IPS-20b (cell line): ENCODE data around the gene ADI1.
A peak's percentile ranks its signal among the peaks of the same experiment; 100 is the strongest.

Source experiments
- H3K27ac ChIP-seq: one replicate; pipeline ENCODE4 v1.5.1; 2013; ENCODE audit warnings: low read length
- H3K27me3 ChIP-seq: 2 replicates; pipeline ENCODE4 v1.6.1; 2013; ENCODE audit warnings: mild to moderate bottlenecking, low read length, inconsistent platforms; ENCODE audit not compliant: insufficient read depth
- H3K36me3 ChIP-seq: 2 replicates; pipeline ENCODE4 v1.6.1; 2013; ENCODE audit warnings: low read depth, mild to moderate bottlenecking, inconsistent platforms, low read length, moderate library complexity; ENCODE audit not compliant: insufficient read depth
- H3K4me1 ChIP-seq: 2 replicates; pipeline ENCODE4 v1.6.1; 2013; ENCODE audit warnings: mild to moderate bottlenecking, control low read depth, inconsistent platforms, low read length, moderate library complexity; ENCODE audit not compliant: insufficient read depth
- H3K4me3 ChIP-seq: 2 replicates; pipeline ENCODE4 v1.5.1; 2013; ENCODE audit warnings: mild to moderate bottlenecking, low read length, inconsistent platforms
- H3K9ac ChIP-seq: 2 replicates; pipeline ENCODE4 v1.6.1; 2013; ENCODE audit warnings: low read depth, mild to moderate bottlenecking, inconsistent platforms, low read length, moderate library complexity
- H3K9me3 ChIP-seq: 2 replicates; pipeline ENCODE4 v1.6.1; 2013; ENCODE audit warnings: mild to moderate bottlenecking, low read depth, low read length, inconsistent platforms; ENCODE audit not compliant: insufficient read depth

The ADI1 gene

DNA sequence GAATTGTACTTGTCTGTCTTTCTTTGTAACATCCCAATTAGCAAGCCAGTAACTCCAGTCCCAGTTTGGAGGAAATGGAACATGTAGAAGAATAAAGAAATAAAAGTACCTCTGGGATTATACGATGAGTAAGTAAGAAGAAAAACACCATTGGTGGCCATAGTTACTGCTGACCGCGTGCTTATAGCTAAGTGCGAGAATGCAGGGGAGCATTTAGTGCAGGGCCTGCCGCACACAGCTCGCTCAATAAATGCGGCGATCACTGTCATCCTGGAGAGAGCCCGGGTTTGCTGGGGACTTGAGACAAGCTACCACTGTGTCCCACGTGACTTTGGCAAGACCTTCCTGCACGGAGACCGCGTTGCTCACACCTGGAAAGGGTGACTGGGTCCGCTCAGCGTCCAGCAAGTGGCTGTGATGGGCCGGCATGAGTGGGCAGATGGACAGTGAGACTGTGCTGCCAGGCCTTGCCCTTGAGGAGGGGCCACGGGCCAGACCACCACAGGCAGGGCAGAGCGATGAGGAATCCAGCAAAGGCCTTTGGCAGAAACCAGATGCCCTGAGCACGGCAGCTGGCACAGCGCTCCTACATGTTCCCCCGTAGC is 54.8 kb downstream of the ADI1 start:
- H3K9ac ChIP-seq: no peak overlapping the region
- H3K9me3 ChIP-seq: no peaks in the 10 kb centered on the region
- H3K4me1 ChIP-seq: peaks cover 5% of the 10 kb centered on the region; the same call in 1 of the 2 replicates
- peaks cover 22% of the 10 kb centered on the region; the same call in 1 of the 2 replicates for H3K36me3 ChIP-seq
- no peak overlapping the region for H3K4me3 ChIP-seq
- H3K27me3 ChIP-seq: no peaks in the 10 kb centered on the region
- H3K27ac ChIP-seq: no peak overlapping the region

DNA sequence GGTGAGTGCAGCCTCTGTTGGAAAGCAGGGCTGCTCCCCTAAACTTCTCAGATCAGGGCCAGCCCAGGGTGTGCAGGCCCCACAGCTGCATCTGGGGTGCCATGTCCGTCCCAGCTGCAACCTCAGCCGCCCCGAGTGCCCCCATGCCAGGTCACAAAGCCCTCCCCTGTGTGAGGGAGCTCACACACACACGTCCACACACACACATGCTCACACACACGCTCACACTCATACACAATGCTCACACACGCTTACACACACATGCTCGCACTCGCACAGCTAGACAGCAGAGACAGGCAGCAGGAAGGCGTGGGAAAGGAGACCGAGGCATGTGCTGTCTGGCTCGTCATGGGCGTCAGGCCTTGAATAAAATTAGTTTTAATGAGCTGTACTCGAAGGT is 55.4 kb downstream of the ADI1 start:
- Histone ChIP-seq H3K9ac (no peak overlapping the region), H3K4me1 (peaks cover 5% of the 10 kb centered on the region; the same call in 1 of the 2 replicates), H3K36me3 (peaks cover 19% of the 10 kb centered on the region; the same call in 1 of the 2 replicates), H3K9me3 (no peaks in the 10 kb centered on the region), H3K27me3 (no peaks in the 10 kb centered on the region), H3K27ac (no peak overlapping the region), H3K4me3 (no peak overlapping the region)

DNA sequence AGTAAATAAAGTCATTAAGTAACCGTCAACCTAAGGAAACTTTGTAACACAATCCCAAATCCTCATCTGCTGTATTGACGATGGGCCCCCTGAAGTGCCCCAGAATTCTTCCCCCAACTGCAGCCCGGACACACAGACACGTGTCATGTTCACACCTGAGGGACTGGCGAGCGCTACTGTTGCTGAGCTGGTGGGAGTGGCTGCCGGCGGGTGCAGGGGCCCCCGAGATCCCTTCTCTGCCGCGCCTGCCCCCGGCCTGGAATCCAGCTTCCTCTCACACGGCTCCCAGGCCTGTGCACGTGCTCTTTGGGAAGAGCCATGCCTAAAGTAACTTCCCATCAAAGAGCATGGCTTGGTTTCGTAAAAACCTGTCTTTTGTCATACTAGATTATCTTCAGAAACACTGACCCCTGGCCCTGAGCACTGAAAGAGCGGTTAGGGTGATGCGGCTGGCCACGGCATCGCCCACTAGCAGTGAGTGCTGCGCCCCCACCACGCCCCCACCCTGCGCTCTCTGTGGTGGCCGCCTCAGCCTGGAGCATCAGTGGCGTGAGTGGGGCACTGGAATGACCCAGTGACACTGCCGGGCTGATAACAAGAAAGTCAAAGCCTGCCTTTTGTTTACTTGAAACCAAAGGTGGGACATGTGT is 56.0 kb downstream of the ADI1 start:
- Histone ChIP-seq H3K27ac (no peak overlapping the region), H3K36me3 (peaks cover 13% of the 10 kb centered on the region; the same call in 1 of the 2 replicates), H3K4me3 (no peak overlapping the region), H3K9ac (no peak overlapping the region), H3K27me3 (no peaks in the 10 kb centered on the region), H3K4me1 (peaks cover 5% of the 10 kb centered on the region; the same call in 1 of the 2 replicates), H3K9me3 (no peaks in the 10 kb centered on the region)

DNA sequence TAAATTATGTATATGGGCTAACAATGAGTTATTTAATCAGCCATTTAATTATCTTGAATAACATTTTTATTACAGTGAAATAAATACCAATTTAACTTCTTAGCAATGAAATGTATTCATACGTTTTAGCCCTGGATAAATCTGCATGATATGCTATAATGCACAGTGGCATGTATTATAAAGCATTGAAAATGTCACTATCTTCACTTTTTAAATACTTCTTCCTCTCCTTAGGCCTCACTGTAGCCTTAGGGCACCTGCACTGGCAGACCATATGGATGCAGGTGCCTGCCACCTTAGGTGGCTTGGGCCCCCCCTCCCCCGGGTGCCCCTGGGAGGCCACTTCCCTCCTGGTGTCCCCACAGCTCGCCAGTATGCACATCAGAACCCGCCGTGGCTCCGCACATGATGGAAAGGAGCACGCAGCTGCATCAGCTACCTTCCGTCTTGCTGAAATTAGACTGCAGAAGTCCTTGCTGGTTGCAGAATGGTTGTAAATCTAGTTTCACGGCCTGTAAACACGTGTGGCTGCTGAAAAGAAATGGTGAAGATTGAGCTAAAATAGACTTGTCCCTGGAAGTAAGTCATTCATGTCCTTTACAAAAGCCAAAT is 56.7 kb downstream of the ADI1 start:
- no peak overlapping the region for H3K27ac ChIP-seq
- H3K36me3 ChIP-seq: peaks cover 8% of the 10 kb centered on the region; the same call in 1 of the 2 replicates
- peaks cover 5% of the 10 kb centered on the region; the same call in 1 of the 2 replicates for H3K4me1 ChIP-seq

DNA sequence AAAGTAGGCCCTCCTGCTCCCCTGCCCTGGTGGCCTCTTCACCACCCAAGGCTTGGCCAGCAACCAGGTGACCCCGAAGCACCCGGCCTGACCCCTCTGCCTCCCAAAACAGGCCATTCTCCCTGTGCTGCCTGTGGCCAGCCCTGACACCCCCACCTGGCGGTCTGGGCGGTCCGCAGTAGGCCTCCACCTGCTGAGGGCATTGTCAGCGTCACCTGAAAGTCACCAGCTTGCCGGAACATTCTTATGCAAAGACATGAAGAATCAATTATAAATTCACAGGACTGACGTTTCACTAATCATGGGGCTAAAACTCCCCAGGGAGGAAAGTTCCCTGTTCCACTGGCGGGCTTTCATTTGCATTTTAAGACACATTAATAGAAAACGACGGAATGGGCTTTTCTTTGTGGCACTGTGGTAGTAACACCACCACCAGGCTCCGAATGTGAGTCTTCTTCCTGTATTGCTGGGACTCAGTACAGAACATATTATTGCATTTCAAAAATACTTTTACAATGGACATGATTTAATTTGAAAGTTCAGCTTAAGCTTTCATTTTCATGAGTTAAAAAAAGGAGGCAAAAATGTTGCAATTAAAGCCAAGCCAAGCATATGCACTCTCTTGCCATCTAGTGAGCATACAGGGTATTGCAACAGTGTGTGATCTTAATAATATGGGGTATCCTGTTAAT is 57.4 kb downstream of the ADI1 start:
- Histone ChIP-seq H3K27ac (no peak overlapping the region), H3K9me3 (no peaks in the 10 kb centered on the region), H3K9ac (no peak overlapping the region; the same call in 1 of the 2 replicates), H3K27me3 (no peaks in the 10 kb centered on the region), H3K36me3 (peaks cover 2% of the 10 kb centered on the region; the same call in 1 of the 2 replicates), H3K4me3 (peak overlapping the region; percentile 18; the same call in 1 of the 2 replicates), H3K4me1 (peaks cover 5% of the 10 kb centered on the region; the same call in 1 of the 2 replicates)

More for the DNA sequence above, 56.7 kb downstream of the ADI1 start:
- H3K9me3 ChIP-seq: no peaks in the 10 kb centered on the region
- H3K9ac ChIP-seq: no peak overlapping the region
- H3K27me3 ChIP-seq: no peaks in the 10 kb centered on the region
- no peak overlapping the region for H3K4me3 ChIP-seq

DNA sequence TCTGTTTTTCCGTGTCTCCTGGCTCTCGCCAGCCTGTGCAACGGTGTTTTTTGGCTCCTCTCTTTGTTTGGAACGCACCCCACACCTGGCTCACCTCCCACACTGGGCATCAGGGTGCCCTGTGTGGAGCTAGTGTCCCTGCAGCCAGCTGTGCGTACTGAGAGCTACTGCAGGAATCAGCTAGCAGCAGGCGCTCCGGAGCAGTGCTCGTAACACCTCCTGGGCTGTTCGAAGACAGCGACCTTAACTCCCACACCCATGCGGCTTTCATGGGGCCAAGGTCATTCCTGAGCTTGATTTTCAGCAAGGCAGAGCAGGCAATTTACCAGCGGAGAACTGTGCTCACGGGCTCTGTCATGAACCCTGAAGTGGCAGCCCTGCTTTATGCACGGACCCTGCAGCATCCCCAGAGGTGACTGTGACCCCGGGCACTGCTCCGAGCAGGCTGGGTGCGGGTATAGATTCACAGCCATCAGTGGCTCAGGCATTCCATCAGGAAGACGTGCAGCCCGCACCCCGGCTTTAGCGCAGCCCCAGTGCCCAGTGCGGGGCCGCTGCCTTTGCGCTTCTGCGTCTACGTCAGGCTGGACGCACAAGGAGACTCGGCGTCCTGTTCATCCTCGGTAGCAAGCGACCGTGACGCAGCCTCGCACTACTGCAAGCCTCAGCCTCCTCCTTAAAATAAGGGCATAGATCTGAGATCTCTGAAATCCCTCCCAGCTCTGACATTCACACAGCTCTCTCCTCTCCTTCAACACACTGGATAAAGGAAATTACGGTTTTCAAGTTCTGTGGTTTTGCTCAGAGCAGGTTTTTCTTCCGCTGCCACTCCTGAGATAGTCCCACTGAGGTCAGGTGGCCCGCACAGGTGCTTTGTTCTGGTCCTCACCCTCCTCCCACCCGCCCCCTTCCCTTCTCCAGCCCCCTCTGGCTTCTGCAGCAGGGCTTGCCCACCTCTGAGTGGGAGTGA is 58.2 kb downstream of the ADI1 start:
- Histone ChIP-seq H3K4me3 (no peak overlapping the region), H3K9ac (peak overlapping the region; percentile 27; the same call in 1 of the 2 replicates), H3K27me3 (no peaks in the 10 kb centered on the region)

DNA sequence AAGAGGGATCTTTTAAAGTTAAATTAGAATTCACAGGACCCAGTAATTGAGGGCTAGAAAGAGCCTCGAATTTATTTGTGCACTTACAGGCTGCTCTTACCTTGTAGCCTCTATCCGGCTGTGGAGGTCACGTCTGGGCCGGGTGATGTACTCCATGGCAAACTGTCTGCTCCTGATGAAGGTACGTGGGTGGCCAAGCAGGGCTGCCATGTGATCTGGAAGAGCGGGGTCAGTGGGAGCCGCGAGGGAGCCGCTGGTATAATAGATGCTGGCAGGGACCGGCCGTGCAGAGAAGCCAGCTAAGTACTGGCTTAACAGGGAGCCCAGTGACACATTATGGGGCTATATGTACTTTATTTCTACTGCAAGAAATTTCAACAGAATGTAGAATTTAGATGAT is 59.2 kb downstream of the ADI1 start:
- H3K27ac ChIP-seq: no peak overlapping the region
- H3K36me3 ChIP-seq: peaks cover 6% of the 10 kb centered on the region; the same call in 1 of the 2 replicates
- H3K9me3 ChIP-seq: no peaks in the 10 kb centered on the region
- H3K4me1 ChIP-seq: peaks cover 5% of the 10 kb centered on the region; the same call in 1 of the 2 replicates
- no peak overlapping the region for H3K4me3 ChIP-seq
- peak overlapping the region; percentile 27; the same call in 1 of the 2 replicates for H3K9ac ChIP-seq
- H3K27me3 ChIP-seq: no peaks in the 10 kb centered on the region

More for the DNA sequence above, 58.2 kb downstream of the ADI1 start:
- H3K4me1 ChIP-seq: peaks cover 5% of the 10 kb centered on the region; the same call in 1 of the 2 replicates
- H3K9me3 ChIP-seq: no peaks in the 10 kb centered on the region
- 0 out of 2 replicates have a peak, but pooled peaks cover 2% of the 10 kb centered on the region for H3K36me3 ChIP-seq
- H3K27ac ChIP-seq: no peak overlapping the region

DNA sequence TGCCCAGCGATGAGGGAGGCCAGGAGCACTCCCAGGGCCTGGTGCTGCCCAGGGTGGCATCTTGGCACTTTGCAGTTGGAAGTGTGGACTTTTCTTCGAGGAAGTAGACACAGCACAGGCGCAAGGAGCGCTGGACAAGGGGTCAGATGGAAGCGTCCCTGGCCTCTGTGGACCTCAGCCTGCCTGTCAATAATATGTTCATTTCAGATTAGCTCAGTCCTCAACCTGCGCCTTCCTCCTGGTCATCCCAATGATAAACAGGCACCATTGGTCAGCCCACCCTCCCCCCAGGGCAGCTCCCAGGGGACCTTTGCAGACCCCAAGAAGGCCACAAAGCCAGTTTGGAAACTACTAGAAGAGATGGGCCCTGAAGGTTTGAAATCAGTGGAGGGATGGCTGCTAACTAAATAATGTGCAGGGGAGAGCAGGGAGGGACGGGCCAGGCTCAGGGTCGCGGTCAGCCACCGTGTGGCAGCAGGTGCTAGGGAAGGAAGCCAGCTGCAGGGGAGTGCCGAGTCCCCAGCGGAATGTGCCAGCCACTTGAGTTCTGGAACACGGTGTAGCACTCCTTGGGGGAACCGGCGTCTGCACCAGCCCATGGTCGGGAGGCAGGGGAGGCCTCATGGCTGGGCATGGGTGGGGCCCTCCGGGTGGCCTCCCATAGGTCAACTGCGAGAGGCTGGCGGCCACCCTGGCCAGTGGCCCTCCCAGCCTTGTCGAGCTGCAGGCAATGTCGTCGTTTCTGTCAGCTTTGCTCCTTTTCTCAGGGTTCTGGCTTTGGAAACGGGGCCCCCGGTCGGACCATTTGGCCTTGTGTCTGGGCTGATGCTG is 59.9 kb downstream of the ADI1 start:
- Histone ChIP-seq H3K27ac (no peak overlapping the region), H3K9ac (no peak overlapping the region), H3K4me3 (no peak overlapping the region), H3K9me3 (no peaks in the 10 kb centered on the region), H3K4me1 (peaks cover 5% of the 10 kb centered on the region; the same call in 1 of the 2 replicates), H3K36me3 (peaks cover 6% of the 10 kb centered on the region; the same call in 1 of the 2 replicates), H3K27me3 (no peaks in the 10 kb centered on the region)

DNA sequence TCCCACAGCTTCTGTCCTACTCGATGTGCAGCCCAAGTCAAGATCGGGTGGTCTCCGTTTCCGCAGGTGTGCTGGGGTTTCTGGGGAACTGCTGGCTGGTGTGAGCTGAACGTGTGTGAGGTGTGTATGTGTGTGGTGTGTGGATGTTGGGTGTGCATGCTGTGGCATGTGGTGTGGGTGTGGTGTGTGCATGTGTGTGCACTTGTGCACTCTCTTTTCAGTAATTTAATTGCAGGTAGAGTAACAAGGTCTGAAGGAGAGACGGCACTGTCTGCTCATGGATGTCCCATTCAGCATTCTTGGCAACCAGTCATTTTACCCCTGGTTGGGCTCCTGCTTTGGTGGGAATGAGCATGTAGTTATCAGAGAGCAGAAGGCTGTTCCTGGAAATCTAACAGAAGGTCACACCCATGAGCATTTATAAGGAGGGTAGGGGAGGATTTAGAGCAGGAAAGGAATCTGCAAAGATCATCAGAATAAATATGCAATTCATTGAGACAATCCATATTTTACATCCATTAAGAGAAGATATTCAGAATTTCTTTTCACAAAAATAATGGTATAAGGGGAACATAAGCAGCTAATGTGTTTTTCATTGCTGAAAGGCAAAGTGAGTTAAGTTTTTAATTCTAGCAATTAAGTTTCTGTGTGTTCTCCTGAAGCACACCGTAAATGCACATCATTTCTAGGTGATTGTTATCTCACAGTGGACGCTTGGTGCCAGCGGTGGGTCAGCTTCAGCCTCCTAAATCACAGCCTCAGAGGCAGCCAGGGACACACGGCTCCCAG is 60.7 kb downstream of the ADI1 start:
- Histone ChIP-seq H3K4me1 (peaks cover 5% of the 10 kb centered on the region; the same call in 1 of the 2 replicates), H3K27ac (no peak overlapping the region), H3K9ac (no peak overlapping the region), H3K9me3 (no peaks in the 10 kb centered on the region), H3K36me3 (peaks cover 6% of the 10 kb centered on the region; the same call in 1 of the 2 replicates), H3K4me3 (no peak overlapping the region), H3K27me3 (no peaks in the 10 kb centered on the region)
